C4-2B (cell line): ENCODE results near the gene FTHL17.

Source experiments
- H3K27ac ChIP-seq: fragments of 450-650 bp; 2 replicates; pipeline ENCODE4 v1.5.1; 2017
- CTCF ChIP-seq: fragments of 450-650 bp; conservative IDR thresholded peaks from 2 replicates; pipeline ENCODE4 v1.5.1; 2017; ENCODE audit warnings: mild to moderate bottlenecking
- ZFX ChIP-seq: fragments of 450-650 bp; IDR thresholded peaks from 2 replicates; pipeline ENCODE4 v1.6.1; 2017

The FTHL17 gene

GRCh38 chrX:31053621-31054020 is 18.2 kb downstream of the FTHL17 start:
- H3K27ac ChIP-seq: no peak overlapping the region
- no peak for TF ChIP-seq CTCF
- TF ChIP-seq ZFX: no peak

- no peak overlapping the region for H3K27ac ChIP-seq
- TF ChIP-seq ZFX: no peak
- no peak for TF ChIP-seq CTCF
Measured at GRCh38 chrX:31039327-31039711, 32.5 kb downstream of the FTHL17 start.

- no peak overlapping the region for H3K27ac ChIP-seq
Measured at GRCh38 chrX:31038575-31039326, 33.1 kb downstream of the FTHL17 start.

GRCh38 chrX:31036895-31037294 is 34.9 kb downstream of the FTHL17 start:
- TF ChIP-seq ZFX: no peak
- TF ChIP-seq CTCF: peak; percentile 61
- no peak overlapping the region for H3K27ac ChIP-seq

More at GRCh38 chrX:31038575-31039326, 33.1 kb downstream of the FTHL17 start:
- TF ChIP-seq ZFX (no peak), CTCF (peak; percentile 62)

- no peak overlapping the region for H3K27ac ChIP-seq
- TF ChIP-seq CTCF: no peak
- TF ChIP-seq ZFX: no peak
Measured at GRCh38 chrX:31027351-31027750, 44.5 kb downstream of the FTHL17 start.

- TF ChIP-seq CTCF: no peak
- no peak for TF ChIP-seq ZFX
- H3K27ac ChIP-seq: no peak overlapping the region
Measured at GRCh38 chrX:31024866-31025265, 47.0 kb downstream of the FTHL17 start.

- H3K27ac ChIP-seq: no peak overlapping the region
- TF ChIP-seq ZFX: no peak
- TF ChIP-seq CTCF: no peak
Measured at GRCh38 chrX:31021537-31021936, 50.3 kb downstream of the FTHL17 start.
